ENCODE measurements around the gene KLHL17. TPM values are rescaled to one million over a fixed set of nuclear protein-coding genes. Genes with fewer than 3 reads are reported as not detected.

The KLHL17 gene
- total RNA-seq, 2 donors from 2014 or later, result 19.9 to 26.1 TPM

DNA sequence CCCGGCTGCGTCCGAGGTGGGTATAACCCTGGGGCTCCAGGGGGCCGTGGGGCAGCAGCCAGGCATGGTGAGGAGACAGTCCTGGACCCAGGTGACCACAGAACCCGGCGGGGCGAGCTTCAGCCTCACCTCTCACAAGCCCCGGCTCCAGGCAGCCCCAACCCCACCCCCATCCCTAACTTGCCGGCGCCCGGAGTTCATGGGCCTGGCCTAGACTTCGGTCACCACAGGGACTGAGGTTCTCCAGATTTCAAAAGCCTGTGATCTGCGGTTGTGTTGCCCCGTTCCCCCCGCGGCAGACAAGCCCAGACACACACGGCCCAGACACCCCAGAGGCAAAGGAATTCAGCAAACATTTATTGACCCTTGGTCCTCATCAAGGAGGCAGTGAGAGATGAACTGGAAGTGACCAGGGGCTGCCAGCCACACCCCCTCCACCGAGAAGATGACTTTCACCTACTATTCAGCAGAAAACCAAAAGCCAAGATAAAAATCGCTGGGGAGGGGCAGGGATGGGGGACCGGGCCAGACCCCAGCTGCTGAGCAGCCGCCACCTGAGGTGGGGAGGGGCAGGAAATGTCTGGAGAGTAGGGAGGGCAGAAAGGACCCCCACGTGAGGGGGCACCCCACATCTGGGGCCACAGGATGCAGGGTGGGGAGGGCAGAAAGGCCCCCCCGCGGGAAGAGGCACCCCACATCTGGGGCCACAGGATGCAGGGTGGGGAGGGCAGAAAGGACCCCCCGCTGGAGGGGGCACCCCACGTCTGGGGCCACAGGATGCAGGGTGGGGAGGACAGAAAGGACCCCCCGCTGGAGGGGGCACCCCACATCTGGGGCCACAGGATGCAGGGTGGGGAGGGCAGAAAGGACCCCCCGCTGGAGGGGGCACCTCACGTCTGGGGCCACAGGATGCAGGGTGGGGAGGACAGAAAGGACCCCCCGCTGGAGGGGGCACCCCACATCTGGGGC lies 35.6 kb downstream of the KLHL17 start:
- H3K9me3 Mint-ChIP-seq, result peaks cover 3 to 5% of the 10 kb centered on the region in 2 donors
- peak overlapping the region in 1 of 2 donors; percentile 68 for H3K27ac Mint-ChIP-seq
- H3K36me3 Mint-ChIP-seq, result peaks cover 0 to 15% of the 10 kb centered on the region in 2 donors
- no peak for ATAC-seq
- DNase-seq (ENCODE audit: low spot score in 2 of 2), result no peak

DNA sequence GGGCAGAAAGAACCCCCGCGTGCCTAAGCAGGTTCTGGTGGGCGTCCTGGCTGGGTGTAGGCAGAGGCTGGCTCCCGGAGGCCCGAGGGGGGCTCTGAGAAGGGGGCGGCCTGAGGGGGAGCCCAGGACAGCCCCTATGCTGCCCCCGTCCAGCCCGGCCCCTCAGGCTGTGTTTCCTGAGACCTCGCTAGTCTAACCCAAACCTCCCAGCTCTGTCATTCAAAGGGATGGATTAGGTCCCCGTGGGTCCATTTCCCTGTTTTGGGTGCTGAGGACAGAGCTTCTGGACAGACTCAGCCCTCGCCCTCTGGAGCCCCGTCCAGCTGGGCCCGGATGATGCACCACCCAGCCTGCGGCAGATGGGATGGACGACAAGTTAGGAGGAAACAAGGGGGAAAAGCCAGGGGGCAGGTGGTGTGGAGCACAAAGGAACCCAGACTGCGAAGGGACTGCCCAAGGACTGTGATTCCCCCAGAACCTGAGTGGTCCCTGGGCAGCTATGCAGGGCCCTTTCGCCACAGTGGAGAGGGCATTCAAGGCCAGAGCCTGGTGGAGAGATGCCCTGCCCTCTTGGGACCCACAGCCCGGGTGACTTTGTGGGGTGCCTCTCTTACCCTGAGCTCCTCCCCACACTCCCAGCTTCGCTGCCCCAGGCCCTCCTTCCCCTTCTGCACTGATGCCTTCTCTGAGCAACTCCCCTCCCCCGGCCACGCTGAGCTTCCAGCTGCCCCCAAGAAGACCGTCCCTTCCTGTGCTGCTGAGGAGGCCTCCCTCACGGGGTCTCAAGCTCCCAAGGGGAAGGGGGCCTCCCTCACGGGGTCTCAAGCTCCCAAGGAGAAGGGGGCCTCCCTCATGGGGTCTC lies 36.7 kb downstream of the KLHL17 start:
- Mint-ChIP-seq H3K9me3 (peaks cover 1 to 3% of the 10 kb centered on the region in 2 donors), H3K36me3 (peaks cover 0 to 10% of the 10 kb centered on the region in 2 donors), H3K27ac (no peak overlapping the region)
- DNase-seq (ENCODE audit: low spot score in 2 of 2) (no peak), ATAC-seq (no peak)

DNA sequence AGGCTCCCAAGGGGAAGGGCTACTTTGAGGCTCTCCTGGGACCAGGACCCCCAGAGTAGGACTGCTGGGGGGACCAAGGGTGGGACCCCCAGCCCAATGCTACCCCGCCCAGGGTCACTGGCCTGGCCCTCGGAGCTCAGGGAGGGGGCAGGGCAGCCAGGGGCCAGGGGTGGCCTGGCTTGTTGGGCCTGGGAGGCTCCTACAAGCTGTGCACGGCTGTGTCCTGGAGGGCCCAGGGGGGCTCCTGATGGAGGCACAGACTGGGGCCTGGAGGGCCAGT lies 37.3 kb downstream of the KLHL17 start:
- DNase-seq (ENCODE audit: low spot score in 2 of 2) (no peak), ATAC-seq (no peak)
- Mint-ChIP-seq H3K36me3 (peaks cover 0 to 4% of the 10 kb centered on the region in 2 donors), H3K9me3 (peaks cover 0 to under 1% of the 10 kb centered on the region in 2 donors), H3K27ac (no peak overlapping the region)

DNA sequence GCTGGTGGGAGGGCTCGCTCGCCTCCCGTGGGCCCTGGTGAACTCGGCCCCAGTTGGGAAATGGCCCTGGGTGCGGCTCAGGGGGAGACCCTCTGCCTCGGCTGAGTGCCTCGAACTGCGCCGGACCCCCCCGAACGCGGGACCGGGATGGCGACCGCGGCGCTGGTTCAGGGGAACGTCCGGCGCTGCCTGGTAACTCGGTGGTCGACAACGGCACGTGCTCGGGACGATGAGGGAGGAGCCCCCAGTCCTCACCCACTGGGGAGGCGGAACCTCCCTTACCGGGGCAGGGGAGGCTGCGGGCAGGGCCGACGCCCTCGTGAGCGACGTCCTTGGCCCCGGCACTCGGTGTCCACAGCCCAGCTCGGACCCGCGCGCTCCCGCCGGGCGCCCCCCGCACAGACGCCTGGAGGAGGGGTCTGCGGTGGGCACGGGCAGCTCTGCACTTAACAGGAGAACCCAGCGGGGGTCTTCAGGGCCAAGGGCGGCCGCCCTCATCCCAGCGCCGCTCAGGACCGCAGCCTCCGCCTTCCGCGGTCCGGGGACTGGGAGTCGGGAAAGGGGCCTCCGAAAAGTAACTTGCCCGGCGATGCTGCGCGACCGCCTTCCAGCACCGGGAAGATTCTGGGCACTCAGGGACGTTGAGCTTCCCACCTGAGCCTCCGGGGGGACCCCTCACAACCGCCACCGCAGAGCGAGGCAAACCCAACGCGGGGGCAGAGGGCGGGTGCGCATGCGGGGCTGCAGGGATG lies 37.8 kb downstream of the KLHL17 start:
- Mint-ChIP-seq H3K27ac (no peak overlapping the region), H3K36me3 (no peaks in the 10 kb centered on the region), H3K9me3 (no peaks in the 10 kb centered on the region)
- ATAC-seq, result no peak
- DNase-seq (ENCODE audit: low spot score in 2 of 2), result no peak

DNA sequence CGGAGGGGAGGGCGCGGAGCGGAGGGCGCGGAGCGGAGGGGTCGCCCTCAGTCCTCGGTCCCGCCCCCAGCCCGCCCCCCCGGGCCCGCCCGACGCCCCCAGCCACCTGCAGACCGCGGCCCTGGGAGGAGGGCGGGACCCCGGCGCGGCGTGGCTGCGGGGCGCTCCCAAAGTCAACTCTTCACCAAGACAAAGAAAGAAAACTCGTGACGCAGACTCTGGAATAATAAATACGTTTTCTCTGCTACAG lies 38.3 kb downstream of the KLHL17 start:
- no peak for DNase-seq (ENCODE audit: low spot score in 2 of 2)
- Mint-ChIP-seq H3K36me3 (no peaks in the 10 kb centered on the region), H3K9me3 (no peaks in the 10 kb centered on the region), H3K27ac (no peak overlapping the region)
- ATAC-seq, result no peak

DNA sequence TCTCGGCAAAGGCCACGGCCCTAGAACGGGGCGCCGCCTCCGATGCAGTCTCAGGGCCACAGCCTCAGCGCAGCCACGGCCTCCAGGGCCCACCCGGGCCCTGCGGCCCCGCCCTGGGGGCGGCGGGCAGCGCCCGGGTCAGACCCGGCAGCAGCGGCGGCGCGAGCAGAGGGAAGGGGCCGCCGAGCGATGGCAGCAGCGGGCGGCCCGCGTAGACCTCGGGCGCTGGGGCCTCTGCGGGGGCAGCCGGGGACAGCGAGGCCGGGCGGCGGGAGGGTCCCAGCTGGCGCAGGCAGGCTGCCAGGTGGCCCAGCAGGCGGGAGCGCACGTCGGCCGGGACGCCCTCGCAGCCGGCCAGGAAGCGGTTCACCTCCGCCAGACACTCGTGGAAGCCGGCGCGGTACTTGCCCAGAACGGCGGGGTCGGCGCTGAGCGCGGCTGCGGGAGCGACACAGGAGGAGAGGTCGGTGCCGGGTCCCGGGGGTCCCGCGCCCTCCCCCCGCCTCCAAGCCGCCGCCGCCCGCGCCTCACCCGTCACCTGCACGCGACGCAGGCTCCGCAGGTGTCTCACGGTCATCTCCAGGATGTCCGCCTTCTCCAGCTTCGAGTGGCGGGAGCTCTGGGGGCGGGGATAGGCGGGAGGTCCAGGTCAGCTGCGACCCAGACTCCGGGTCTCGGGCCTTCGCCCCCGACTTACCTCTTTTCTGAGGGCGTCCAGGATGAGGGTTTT lies 38.8 kb downstream of the KLHL17 start:
- DNase-seq (ENCODE audit: low spot score in 2 of 2) (no peak), ATAC-seq (peak; percentile 7 to 13)
- no peaks in the 10 kb centered on the region for H3K36me3 Mint-ChIP-seq
- no peak overlapping the region for H3K27ac Mint-ChIP-seq
- H3K9me3 Mint-ChIP-seq, result no peaks in the 10 kb centered on the region

DNA sequence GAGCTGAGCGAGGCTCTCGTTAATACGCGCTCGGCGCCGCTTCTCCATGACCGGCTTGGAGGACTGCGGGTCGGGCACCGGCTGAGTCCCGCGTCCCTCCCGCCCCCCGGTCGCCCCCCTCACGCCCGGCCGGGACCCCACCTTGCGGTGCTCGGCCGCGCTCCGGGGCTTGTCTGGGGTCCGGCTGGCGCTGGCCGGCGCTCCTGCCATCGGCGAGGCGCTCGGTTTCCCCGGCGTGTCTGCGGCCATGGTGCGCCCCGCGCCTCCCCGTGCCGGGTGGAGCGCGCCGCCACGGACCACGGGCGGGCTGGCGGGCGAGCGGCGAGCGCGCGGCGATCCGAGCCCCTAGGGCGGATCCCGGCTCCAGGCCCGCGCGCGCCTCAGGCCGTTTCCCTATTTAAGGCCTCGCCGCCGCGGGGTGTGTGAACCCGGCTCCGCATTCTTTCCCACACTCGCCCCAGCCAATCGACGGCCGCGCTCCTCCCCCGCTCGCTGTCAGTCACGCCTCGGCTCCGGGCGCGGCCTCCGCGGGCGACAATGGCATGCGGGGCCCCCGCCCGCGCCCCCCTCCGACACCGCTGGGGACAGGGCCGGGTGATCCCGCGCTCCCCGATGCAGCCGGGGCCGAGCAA lies 39.5 kb downstream of the KLHL17 start, which contains the start of gene HES4:
Gene HES4 (minus strand): TSS at position 373 of the 632 bp plus-strand sequence. CDS start 124 bp downstream, at position 249.
- DNase-seq (ENCODE audit: low spot score in 2 of 2) (peak in 1 of 2 donors; percentile 72), ATAC-seq (peak; percentile 30 to 77)
- H3K9me3 Mint-ChIP-seq, result no peaks in the 10 kb centered on the region
- H3K27ac Mint-ChIP-seq, result no peak within 1 kb of the TSS
- H3K36me3 Mint-ChIP-seq, result no peaks in the 10 kb centered on the region

DNA sequence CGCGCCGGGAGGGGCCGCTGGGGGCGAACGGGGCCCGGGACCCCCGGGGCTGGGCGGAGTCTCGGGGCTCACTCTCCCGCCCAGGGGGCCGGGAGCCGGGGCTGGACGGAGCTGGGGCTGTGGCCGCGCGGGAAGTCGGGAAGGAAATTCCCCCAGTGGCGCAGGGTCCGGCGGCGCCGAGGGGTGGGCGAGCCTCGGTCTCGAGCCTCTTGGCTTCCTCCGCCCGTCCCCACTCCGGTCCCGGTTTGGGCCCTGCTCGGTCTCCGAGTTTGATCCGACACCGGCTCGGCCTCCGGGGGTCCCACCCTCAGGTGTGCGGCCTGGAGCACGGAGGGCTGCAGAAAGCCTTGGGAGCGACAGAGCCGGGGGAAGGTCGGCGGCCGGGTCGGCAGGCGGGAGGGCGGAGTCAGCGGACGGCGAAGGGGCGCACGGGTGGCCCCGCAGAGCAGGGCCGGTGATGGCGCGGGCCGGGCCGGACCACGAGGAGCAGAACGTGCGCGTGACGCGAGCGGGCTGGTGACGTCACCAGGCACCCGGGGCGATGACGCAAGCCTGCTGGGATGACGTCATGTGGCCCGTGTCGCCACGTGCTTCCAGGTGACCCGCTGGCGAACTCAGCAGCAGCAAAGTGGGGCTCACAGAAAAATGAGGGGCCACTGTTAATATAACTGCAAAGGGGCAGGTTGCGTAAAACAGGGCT lies 40.1 kb downstream of the KLHL17 start:
- peak; percentile 65 to 71 for DNase-seq (ENCODE audit: low spot score in 2 of 2)
- Mint-ChIP-seq H3K27ac (no peak overlapping the region), H3K9me3 (no peaks in the 10 kb centered on the region), H3K36me3 (no peaks in the 10 kb centered on the region)
- peak; percentile 1 to 25 for ATAC-seq

DNA sequence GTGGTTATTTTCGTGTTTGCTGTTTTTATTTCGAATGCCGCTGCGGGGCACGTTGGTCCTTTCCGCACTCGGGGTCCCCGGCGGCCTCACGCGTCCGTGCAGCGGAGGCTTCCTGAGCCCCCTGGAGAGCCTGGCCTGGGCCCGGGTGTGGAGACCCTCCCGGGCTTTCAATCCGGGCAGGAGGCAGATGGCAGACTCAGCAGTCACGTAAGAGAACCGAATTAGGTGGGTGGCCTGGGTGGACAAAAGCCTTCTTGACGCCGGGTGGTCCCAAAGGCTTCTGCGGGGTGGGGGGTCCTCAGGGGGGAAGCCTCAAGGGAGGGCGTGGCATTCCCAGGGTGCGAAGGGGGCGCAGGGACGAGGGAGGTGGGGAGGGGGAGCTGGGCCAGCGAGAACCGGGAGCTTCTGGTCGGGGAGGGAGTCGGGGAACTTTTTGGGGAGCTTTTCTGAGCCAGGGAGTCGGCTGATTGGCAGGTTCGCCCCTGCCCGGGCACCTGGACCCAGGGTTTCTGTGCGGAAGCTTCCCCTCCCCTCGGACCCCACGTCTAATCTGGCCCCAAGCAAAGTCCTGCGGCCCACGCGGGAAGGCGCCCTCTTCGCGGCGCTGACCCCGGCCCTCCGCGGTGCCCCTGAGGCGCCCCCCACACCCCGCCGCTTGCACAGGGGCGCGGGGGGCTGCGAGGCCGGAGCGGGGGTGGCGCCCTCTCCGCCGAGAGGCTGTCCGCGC lies 40.8 kb downstream of the KLHL17 start:
- Mint-ChIP-seq H3K36me3 (no peaks in the 10 kb centered on the region), H3K27ac (no peak overlapping the region), H3K9me3 (no peaks in the 10 kb centered on the region)
- DNase-seq (ENCODE audit: low spot score in 2 of 2) (no peak), ATAC-seq (no peak)

DNA sequence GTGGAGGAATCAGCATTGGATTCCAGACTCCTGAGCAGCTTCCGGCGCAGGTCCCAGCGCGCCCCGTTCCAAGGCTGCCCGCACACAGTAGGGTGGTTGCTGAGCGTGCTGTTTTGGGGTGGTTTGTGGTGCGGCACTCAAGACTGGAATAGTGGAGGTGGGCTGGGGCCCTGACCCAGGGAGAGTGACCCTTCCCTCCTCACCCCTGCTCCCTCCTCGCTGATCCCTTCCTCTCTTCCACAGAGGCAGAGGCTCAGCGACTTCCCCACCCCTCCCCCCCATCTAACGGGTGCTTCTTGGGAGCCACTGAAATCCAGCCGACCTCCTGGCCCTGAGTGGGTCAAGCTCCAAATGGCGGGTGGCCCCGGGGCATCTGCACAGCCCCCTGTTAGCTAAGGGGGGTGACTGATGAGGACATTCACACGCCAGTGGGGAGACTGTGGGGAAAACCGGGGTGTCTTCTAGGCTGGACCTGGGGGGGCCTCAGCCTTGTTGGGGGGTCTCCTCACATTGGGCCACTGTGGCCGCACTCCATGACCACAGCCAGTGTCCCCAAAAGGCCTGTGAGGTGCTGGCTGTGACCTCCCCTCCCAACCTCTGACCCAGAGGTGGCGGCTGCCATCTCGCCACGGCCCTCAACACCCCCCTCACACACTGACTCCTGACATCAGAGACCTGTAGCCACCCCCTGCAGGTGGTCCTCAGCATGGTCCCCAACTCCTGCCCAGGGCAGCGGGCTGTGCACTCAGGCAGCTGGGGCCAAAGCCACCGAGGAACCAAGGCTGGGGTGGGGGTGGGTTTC lies 43.4 kb downstream of the KLHL17 start:
- ATAC-seq (no peak), DNase-seq (ENCODE audit: low spot score in 2 of 2) (no peak)
- no peaks in the 10 kb centered on the region for H3K36me3 Mint-ChIP-seq
- no peaks in the 10 kb centered on the region for H3K9me3 Mint-ChIP-seq
- no peak overlapping the region for H3K27ac Mint-ChIP-seq

DNA sequence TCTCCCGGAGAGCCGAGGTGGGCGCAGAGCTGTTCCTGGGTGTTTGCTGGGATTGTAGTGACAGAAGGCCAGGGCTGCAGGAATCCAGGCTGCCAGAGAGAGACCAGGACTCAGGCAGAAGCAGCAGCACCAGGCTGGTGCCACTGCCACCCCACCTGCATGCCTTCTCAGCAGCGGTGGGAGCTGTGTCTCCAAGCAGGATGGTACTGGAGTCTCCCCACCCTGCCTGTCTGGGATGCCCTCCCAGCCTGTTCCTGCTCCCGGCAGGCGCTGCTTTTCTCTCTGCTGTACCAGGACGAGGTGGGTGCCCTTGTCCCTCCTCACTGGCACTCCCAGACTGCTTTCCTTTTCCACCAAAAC lies 44.0 kb downstream of the KLHL17 start:
- DNase-seq (ENCODE audit: low spot score in 2 of 2) (no peak), ATAC-seq (no peak)
- H3K36me3 Mint-ChIP-seq, result no peaks in the 10 kb centered on the region
- H3K9me3 Mint-ChIP-seq, result no peaks in the 10 kb centered on the region
- H3K27ac Mint-ChIP-seq, result no peak overlapping the region

DNA sequence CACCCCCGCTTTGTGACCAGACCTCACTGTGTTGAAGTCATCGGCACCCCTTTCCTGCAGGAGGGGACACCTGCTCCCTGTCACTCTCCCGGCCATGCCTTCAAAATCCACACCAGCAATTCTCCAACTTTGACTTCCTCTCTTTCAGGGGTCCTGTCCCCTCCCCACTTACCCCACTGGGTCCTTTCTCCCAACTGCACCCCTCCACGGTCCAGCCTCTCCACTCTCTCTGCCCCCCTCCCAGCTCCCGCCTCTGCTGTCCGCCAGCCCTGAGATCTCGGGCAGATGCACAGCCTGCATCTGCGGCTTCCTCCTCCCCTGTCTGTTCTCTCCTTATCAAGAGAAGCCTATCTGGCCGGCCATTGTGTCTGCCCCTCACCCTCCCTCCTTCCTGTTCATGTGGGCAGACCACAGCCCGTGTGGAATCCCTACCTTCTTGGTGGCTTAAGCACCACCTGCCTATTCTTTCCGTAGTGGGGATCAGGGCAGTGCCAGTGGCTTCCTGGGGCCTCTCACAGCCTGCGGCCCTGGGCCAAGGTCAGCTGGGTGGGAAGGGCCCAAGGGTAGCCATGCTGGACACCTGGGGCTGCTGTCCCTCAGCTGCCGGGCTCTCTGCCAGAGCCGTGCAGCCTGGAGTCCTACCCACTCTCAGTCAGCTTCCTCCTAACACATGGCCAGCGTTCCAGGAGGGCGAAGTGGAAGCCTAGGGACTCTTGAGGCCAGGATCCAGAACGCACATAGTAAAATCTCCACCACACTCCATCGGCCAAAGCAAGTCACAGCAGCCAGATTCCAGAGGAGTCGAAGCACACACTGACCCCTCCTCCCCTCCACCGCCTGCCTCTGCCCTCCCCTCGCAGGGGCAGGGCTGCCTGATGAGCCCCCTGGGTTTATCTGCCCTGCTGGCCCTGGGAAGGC lies 44.7 kb downstream of the KLHL17 start:
- H3K36me3 Mint-ChIP-seq, result no peaks in the 10 kb centered on the region
- no peak for DNase-seq (ENCODE audit: low spot score in 2 of 2)
- ATAC-seq, result peak in 1 of 2 donors; percentile 15
- no peak overlapping the region for H3K27ac Mint-ChIP-seq
- H3K9me3 Mint-ChIP-seq, result no peaks in the 10 kb centered on the region

DNA sequence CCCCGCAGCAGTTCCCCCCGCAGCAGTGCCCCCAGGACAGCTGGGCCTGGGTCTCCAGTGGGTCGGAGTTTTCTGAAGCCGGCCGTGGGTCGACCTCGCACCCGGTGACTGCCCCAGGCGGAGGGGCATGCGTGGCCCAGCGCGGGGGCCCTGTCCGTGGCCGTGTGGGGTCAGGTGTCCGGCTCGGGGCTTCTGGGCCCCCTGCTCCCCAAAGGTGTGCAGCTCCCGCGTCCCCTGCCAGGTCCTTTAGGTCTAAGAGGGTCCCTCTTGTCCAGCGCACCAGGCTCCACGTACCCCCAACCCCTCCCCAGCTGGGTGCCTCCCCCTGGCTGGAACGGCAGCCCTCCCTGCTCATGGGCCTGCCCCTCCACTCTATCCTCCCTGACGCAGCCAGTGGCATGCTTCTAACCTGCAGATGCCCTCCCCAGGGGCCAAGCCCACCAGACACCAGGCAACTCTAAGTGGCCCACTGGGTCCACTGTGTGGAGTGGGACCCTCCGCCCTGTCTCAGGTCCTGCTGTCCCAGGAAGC lies 45.5 kb downstream of the KLHL17 start:
- DNase-seq (ENCODE audit: low spot score in 2 of 2) (no peak), ATAC-seq (no peak)
- Mint-ChIP-seq H3K9me3 (no peaks in the 10 kb centered on the region), H3K36me3 (no peaks in the 10 kb centered on the region), H3K27ac (no peak overlapping the region)
